ENCODE measurements around the gene IP6K1. TPM values are rescaled to one million over a fixed set of nuclear protein-coding genes. Genes with fewer than 3 reads are reported as not detected.

The IP6K1 gene
- total RNA-seq, 1 experiment from 2014 or later, result 30.6 TPM

DNA sequence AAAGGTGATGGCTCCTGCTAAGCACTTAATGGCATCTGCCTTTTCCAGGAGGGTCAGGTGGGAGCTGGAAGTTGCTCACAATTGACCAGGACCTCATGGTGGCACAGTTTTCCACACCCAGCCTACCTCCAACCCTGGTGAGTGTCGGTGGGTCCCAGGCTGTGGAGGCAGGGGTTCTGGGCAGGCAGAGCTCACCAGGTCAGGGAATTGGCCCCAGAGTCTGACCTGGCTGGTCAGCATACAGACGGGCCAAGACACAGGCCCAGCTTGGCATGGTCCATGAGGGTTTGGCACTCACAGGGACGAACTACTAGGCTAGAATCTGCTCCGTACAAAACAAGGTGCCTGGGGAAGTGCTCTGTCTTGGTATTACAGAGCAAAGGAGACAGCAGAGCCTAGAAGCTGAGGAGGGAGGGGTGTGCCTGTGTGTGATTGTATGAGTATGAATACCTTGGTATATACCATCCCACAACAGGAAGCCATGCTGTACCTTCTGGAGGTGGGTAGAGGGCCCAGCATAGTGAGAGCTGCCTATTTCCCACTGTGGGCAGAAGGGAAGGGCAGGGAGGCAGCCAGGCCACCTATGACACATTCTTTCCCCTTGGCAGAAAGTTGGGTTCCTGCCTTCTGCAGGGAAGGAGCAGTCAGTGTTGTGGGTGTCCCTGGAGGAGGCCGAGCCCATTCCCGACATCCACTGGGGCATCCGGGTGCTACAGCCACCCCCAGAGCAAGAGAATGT is 105.7 kb downstream of the IP6K1 start:
- BruUV-seq (replicated peaks), result no TSS peak
- CTCF ChIA-PET, result interaction anchor here (1.4 kb wide), 1 partner anchor 141 kb away, joined by 5 read pairs; no protein-coding TSS in a partner anchor
- H4K20me1 ChIP-seq (ENCODE audit: insufficient read depth), result no peaks in the 10 kb centered on the region
- DNase-seq (ENCODE audit: low read depth, low spot score) (no peak), ATAC-seq (no peak)
- peaks cover 13% of the 10 kb centered on the region; the same call in 1 of the 2 replicates for H3K79me2 ChIP-seq (ENCODE audit: insufficient read depth, low read length)
- no peak for TF ChIP-seq EGR1 (IDR thresholded peaks at IDR 0.05; ENCODE audit: low read depth)
- no peak for TF ChIP-seq ELF1 (IDR thresholded peaks at IDR 0.05; ENCODE audit: borderline replicate concordance, low read depth)
- TF ChIP-seq RAD21 (IDR thresholded peaks at IDR 0.05; ENCODE audit: low read depth), result no peak
- TF ChIP-seq TCF7L2 (IDR thresholded peaks at IDR 0.05; ENCODE audit: borderline replicate concordance, extremely low read depth, insufficient read depth, insufficient read length), result no peak
- H3K36me3 ChIP-seq (ENCODE audit: control insufficient read depth in 1 of 2, insufficient read depth in 2 of 2, low read length in 2 of 2), result peaks cover 31 to 70% of the 10 kb centered on the region in 2 experiments; a peak in 3 of 4 replicates
- H3K27me3 ChIP-seq (ENCODE audit: insufficient read depth, low read length), result no peaks in the 10 kb centered on the region
- H3K4me1 ChIP-seq (ENCODE audit: control insufficient read depth in 1 of 2, insufficient read depth in 2 of 2, low read length in 2 of 2), result peaks cover 0 to under 1% of the 10 kb centered on the region in 2 experiments; a peak in 1 of 4 replicates
- RAD21 ChIA-PET (ENCODE audit: low non-redundant PET in 1 of 2, low total read pairs in 2 of 2, uncharacterized antibody in 2 of 2, unreplicated experiment in 2 of 2), result no interaction called here
- POLR2A ChIA-PET, result no interaction called here
- intact Hi-C loops (cut with micrococcal nuclease), result no loop called here
- H2AFZ ChIP-seq (ENCODE audit: low read depth, low read length, poor library complexity, severe bottlenecking), result no peak overlapping the region
- no peaks in the 10 kb centered on the region for H3K9me2 ChIP-seq (ENCODE audit: insufficient read depth)
- no peak overlapping the region for H3K9ac ChIP-seq (ENCODE audit: low read length)
- H3K4me2 ChIP-seq (ENCODE audit: low read length), result no peak overlapping the region
- no peak overlapping the region for H3K27ac ChIP-seq (ENCODE audit: low read depth, low read length)
- H3K4me3 ChIP-seq (replicated peaks in 1 of 2; ENCODE audit: low read depth in 1 of 2, low read length in 2 of 2), result no peak overlapping the region
- no peaks in the 10 kb centered on the region for H3K9me3 ChIP-seq (ENCODE audit: control insufficient read depth in 1 of 2, insufficient read depth in 1 of 2, low read depth in 1 of 2, low read length in 2 of 2)

DNA sequence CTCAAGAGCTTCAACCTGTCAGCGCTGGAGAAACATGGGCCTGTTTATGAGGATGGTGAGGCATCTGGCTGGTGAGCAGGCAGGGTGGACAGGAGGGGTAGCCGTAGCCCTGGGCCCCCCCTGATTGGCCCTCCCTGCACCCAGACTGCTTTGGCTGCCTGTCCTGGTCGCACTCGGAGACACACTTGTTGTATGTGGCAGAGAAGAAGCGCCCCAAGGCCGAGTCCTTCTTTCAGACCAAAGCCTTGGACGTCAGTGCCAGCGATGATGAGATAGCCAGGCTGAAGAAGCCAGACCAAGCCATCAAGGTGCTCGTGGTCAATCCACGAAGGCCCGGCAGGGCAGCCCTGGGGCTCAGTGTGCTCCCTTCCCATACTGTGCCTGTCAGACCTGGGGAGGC is 110.4 kb downstream of the IP6K1 start:
- no peak for ATAC-seq
- BruUV-seq (replicated peaks), result no TSS peak
- H4K20me1 ChIP-seq (ENCODE audit: insufficient read depth), result no peaks in the 10 kb centered on the region
- CTCF ChIA-PET, result interaction anchor here (1.1 kb wide), 1 partner anchor 136 kb away, joined by 5 read pairs; no protein-coding TSS in a partner anchor
- no peaks in the 10 kb centered on the region for H3K9me3 ChIP-seq (ENCODE audit: control insufficient read depth in 1 of 2, insufficient read depth in 1 of 2, low read depth in 1 of 2, low read length in 2 of 2)
- intact Hi-C loops (cut with micrococcal nuclease), result no loop called here
- no peak overlapping the region for H2AFZ ChIP-seq (ENCODE audit: low read depth, low read length, poor library complexity, severe bottlenecking)
- peaks cover 28% of the 10 kb centered on the region for H3K79me2 ChIP-seq (ENCODE audit: insufficient read depth, low read length)
- peaks cover 24 to 52% of the 10 kb centered on the region in 2 experiments; a peak in 3 of 4 replicates for H3K36me3 ChIP-seq (ENCODE audit: control insufficient read depth in 1 of 2, insufficient read depth in 2 of 2, low read length in 2 of 2)
- H3K4me2 ChIP-seq (ENCODE audit: low read length), result no peak overlapping the region; the same call in 1 of the 2 replicates
- POLR2A ChIA-PET, result no interaction called here
- RAD21 ChIA-PET (ENCODE audit: low non-redundant PET in 1 of 2, low total read pairs in 2 of 2, uncharacterized antibody in 2 of 2, unreplicated experiment in 2 of 2), result no interaction called here
- H3K27ac ChIP-seq (ENCODE audit: low read depth, low read length), result no peak overlapping the region
- H3K9ac ChIP-seq (ENCODE audit: low read length), result no peak overlapping the region
- H3K4me1 ChIP-seq (ENCODE audit: control insufficient read depth in 1 of 2, insufficient read depth in 2 of 2, low read length in 2 of 2), result peaks cover 10 to 32% of the 10 kb centered on the region in 2 experiments; a peak in 3 of 4 replicates
- no peaks in the 10 kb centered on the region for H3K27me3 ChIP-seq (ENCODE audit: insufficient read depth, low read length)
- no peaks in the 10 kb centered on the region for H3K9me2 ChIP-seq (ENCODE audit: insufficient read depth)
- no peak overlapping the region for H3K4me3 ChIP-seq (replicated peaks in 1 of 2; ENCODE audit: low read depth in 1 of 2, low read length in 2 of 2)
- DNase-seq (ENCODE audit: low read depth, low spot score), result no peak
- TF ChIP-seq POLR2AphosphoS5 (IDR thresholded peaks at IDR 0.05; ENCODE audit: low read depth, low read length), result no peak
- TF ChIP-seq YY1 (IDR thresholded peaks at IDR 0.05; ENCODE audit: extremely low read depth, insufficient replicate concordance, low read depth, low read length), result no peak
- no peak for TF ChIP-seq SRF (IDR thresholded peaks at IDR 0.05; ENCODE audit: low read depth)
- no peak for TF ChIP-seq SP1 (IDR thresholded peaks at IDR 0.05; ENCODE audit: low read depth)
- TF ChIP-seq, protein P1, sequence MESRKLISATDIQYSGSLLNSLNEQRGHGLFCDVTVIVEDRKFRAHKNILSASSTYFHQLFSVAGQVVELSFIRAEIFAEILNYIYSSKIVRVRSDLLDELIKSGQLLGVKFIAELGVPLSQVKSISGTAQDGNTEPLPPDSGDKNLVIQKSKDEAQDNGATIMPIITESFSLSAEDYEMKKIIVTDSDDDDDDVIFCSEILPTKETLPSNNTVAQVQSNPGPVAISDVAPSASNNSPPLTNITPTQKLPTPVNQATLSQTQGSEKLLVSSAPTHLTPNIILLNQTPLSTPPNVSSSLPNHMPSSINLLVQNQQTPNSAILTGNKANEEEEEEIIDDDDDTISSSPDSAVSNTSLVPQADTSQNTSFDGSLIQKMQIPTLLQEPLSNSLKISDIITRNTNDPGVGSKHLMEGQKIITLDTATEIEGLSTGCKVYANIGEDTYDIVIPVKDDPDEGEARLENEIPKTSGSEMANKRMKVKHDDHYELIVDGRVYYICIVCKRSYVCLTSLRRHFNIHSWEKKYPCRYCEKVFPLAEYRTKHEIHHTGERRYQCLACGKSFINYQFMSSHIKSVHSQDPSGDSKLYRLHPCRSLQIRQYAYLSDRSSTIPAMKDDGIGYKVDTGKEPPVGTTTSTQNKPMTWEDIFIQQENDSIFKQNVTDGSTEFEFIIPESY (IDR thresholded peaks at IDR 0.05; ENCODE audit: extremely low read depth, insufficient replicate concordance, low read length), result no peak
- no peak for TF ChIP-seq EZH2 (IDR thresholded peaks at IDR 0.05)
- TF ChIP-seq, protein P2, sequence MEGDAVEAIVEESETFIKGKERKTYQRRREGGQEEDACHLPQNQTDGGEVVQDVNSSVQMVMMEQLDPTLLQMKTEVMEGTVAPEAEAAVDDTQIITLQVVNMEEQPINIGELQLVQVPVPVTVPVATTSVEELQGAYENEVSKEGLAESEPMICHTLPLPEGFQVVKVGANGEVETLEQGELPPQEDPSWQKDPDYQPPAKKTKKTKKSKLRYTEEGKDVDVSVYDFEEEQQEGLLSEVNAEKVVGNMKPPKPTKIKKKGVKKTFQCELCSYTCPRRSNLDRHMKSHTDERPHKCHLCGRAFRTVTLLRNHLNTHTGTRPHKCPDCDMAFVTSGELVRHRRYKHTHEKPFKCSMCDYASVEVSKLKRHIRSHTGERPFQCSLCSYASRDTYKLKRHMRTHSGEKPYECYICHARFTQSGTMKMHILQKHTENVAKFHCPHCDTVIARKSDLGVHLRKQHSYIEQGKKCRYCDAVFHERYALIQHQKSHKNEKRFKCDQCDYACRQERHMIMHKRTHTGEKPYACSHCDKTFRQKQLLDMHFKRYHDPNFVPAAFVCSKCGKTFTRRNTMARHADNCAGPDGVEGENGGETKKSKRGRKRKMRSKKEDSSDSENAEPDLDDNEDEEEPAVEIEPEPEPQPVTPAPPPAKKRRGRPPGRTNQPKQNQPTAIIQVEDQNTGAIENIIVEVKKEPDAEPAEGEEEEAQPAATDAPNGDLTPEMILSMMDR (IDR thresholded peaks at IDR 0.05 in 2 of 3, conservative IDR thresholded peaks at IDR 0.05 in 1 of 3; ENCODE audit: borderline replicate concordance in 1 of 3, insufficient read depth in 1 of 3, low read depth in 2 of 3, low read length in 2 of 3), result no peak
- no peak for TF ChIP-seq EGR1 (IDR thresholded peaks at IDR 0.05; ENCODE audit: low read depth)
- no peak for TF ChIP-seq ELF1 (IDR thresholded peaks at IDR 0.05; ENCODE audit: borderline replicate concordance, low read depth)
- no peak for TF ChIP-seq SIN3A (IDR thresholded peaks at IDR 0.05; ENCODE audit: low read depth)
